Nephron (organoid): Measurements from ENCODE around the gene CUEDC1.

ENCODE experiments used
- H3K27ac Mint-ChIP-seq, 3 experiments: 2 replicates each; pipeline ENCODE4 v1.8.0; 2020; ENCODE audit warnings: mixed read lengths in 3 of 3, mild to moderate bottlenecking in 2 of 3, moderate library complexity in 1 of 3
- H3K27me3 Mint-ChIP-seq: 2 replicates; pipeline ENCODE4 v1.8.0; 2021; ENCODE audit warnings: low read depth, mild to moderate bottlenecking, moderate library complexity, mixed read lengths
- H3K36me3 Mint-ChIP-seq: 2 replicates; pipeline ENCODE4 v1.8.0; 2020; ENCODE audit warnings: low read depth, mixed read lengths
- H3K4me1 Mint-ChIP-seq: 2 replicates; pipeline ENCODE4 v1.8.0; 2020; ENCODE audit warnings: mixed read lengths
- H3K4me3 Mint-ChIP-seq, 3 experiments: 2 replicates each; pipeline ENCODE4 v1.8.0; 2020; ENCODE audit warnings: mild to moderate bottlenecking in 3 of 3, mixed read lengths in 3 of 3, moderate library complexity in 2 of 3
- H3K9me3 Mint-ChIP-seq: 2 replicates; pipeline ENCODE4 v1.8.0; 2020; ENCODE audit warnings: mixed read lengths
- TF ChIP-seq, protein P1 (sequence below), 3 experiments: fragments of 200-600 bp; sonication (generic); IDR thresholded peaks; one replicate each; pipeline ENCODE4 v1.5.0; 2021; ENCODE audit warnings: antibody characterized with exemption in 3 of 3; ENCODE audit not compliant: unreplicated experiment in 3 of 3

Gene CUEDC1

DNA sequence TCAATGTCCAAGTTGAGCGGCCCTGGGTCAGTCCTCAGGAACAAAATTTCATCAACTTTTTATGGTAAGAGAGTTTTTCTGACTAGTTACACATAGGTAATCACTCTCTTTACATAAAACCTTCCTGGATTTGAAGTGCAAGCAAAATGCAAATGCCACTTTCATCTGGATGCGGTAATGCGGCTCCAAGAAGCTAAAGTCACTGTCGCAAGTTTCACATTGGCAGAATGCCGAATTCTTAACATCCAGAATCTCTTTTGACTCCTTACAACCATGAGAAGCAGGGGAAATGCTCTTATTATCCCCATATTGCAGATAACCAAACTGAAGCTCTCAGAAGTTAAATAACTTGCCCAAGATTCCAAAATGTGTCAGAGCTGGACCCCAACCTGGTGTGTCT, 135.3 kb downstream of the CUEDC1 start:
- no peak overlapping the region for H3K27ac Mint-ChIP-seq

DNA sequence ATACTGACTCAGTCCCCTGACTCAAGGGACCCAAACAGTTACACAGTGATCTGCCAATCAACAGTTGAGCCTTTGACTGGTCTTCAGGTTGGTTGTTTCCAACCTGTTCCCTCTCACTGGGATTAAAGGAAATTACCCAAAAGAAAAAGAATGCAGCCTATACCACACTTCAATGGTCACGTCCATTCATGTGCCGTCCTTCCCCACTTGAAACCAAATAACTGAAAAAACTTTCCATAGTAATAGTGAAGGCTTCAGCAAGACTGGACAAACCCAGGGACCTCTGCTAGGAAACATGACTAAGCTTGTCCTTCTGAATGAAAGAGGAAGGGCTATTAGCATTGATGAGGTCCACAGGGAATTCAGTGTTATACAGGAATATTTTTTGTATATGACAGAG, 135.9 kb downstream of the CUEDC1 start:
- Mint-ChIP-seq H3K4me3 (no peak overlapping the region), H3K36me3 (peaks cover 4% of the 10 kb centered on the region), H3K27ac (no peak overlapping the region), H3K27me3 (peaks cover 84% of the 10 kb centered on the region), H3K9me3 (peaks cover 3% of the 10 kb centered on the region), H3K4me1 (peaks cover 9% of the 10 kb centered on the region)
- TF ChIP-seq, protein P1, sequence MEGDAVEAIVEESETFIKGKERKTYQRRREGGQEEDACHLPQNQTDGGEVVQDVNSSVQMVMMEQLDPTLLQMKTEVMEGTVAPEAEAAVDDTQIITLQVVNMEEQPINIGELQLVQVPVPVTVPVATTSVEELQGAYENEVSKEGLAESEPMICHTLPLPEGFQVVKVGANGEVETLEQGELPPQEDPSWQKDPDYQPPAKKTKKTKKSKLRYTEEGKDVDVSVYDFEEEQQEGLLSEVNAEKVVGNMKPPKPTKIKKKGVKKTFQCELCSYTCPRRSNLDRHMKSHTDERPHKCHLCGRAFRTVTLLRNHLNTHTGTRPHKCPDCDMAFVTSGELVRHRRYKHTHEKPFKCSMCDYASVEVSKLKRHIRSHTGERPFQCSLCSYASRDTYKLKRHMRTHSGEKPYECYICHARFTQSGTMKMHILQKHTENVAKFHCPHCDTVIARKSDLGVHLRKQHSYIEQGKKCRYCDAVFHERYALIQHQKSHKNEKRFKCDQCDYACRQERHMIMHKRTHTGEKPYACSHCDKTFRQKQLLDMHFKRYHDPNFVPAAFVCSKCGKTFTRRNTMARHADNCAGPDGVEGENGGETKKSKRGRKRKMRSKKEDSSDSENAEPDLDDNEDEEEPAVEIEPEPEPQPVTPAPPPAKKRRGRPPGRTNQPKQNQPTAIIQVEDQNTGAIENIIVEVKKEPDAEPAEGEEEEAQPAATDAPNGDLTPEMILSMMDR (IDR thresholded peaks at IDR 0.05; ENCODE audit: unreplicated experiment in 3 of 3), result no peak

More for the DNA sequence above, 135.3 kb downstream of the CUEDC1 start:
- Mint-ChIP-seq H3K9me3 (peaks cover 3% of the 10 kb centered on the region), H3K4me3 (no peak overlapping the region), H3K4me1 (peaks cover 9% of the 10 kb centered on the region), H3K27me3 (peaks cover 84% of the 10 kb centered on the region), H3K36me3 (peaks cover 4% of the 10 kb centered on the region)
- TF ChIP-seq, protein P1 (IDR thresholded peaks at IDR 0.05; ENCODE audit: unreplicated experiment in 3 of 3), result no peak

DNA sequence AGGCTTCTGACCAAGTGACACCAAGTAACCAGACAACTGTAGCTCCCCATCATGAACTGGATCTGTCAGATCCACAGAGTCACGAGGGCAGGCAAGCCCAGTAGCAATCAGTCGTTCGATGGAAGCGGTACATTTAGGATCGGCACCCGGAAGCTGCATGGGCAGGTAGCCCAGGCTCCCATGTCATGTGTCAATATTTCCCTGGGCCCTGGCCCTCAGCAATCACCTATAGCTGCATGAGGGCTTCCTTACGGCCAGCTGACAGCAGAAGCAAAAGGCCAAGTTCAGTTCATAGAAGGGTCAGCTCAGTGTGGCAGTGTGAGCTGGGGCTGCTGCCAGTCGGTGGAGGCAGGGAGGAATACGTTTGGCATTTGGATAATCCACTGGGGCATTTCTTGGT, 137.1 kb downstream of the CUEDC1 start:
- Mint-ChIP-seq H3K27ac (no peak overlapping the region), H3K27me3 (peaks cover 82% of the 10 kb centered on the region), H3K36me3 (peaks cover 4% of the 10 kb centered on the region), H3K4me1 (peaks cover 2% of the 10 kb centered on the region), H3K9me3 (peaks cover 3% of the 10 kb centered on the region), H3K4me3 (no peak overlapping the region)
- TF ChIP-seq, protein P1 (IDR thresholded peaks at IDR 0.05; ENCODE audit: unreplicated experiment in 3 of 3), result no peak

DNA sequence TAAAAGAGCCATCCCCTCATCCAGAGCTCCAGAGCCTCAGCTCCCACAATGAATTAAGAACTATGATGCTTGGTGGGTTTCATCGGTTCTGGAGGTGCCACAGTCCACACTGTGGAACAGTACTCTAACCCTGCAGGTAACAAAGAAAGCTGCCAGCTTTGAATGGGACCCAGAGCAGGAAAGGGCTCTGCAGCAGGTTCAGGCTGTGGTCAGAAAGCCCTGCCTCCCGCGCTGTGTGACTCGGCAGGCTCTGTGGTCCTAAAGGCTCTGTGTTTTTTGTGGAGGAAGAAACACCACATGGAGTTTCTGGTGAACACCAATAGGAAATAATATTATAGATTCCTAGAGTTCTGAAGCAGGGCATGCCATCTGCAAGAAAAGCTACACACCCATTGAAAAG, 137.9 kb downstream of the CUEDC1 start:
- Mint-ChIP-seq H3K27me3 (peaks cover 82% of the 10 kb centered on the region), H3K4me3 (no peak overlapping the region), H3K4me1 (no peaks in the 10 kb centered on the region), H3K27ac (no peak overlapping the region), H3K9me3 (peaks cover 3% of the 10 kb centered on the region), H3K36me3 (peaks cover 4% of the 10 kb centered on the region)
- TF ChIP-seq, protein P1 (IDR thresholded peaks at IDR 0.05; ENCODE audit: unreplicated experiment in 3 of 3), result no peak

DNA sequence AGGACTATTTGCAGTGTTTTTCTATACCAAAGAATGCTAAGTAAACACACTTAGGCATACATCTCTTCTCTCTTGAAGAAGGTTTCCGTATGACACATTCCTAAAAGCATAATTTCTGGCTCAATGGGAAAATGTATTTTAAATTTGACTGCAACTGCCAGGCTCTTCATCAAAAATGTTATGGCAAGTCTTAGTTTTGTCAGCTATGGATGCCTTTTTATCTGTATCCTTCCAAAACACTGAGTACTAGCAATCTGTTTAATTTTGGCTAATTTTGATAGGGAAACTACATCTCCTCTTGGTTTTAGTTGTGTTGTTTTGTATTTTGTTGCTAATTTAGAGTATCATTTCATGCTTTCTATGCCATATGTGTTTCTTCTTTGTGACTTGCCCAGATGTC, 140.8 kb downstream of the CUEDC1 start:
- Mint-ChIP-seq H3K4me1 (peaks cover 21% of the 10 kb centered on the region), H3K4me3 (no peak overlapping the region), H3K27ac (no peak overlapping the region), H3K9me3 (peaks cover 3% of the 10 kb centered on the region), H3K27me3 (peaks cover 90% of the 10 kb centered on the region), H3K36me3 (peaks cover 4% of the 10 kb centered on the region)
- TF ChIP-seq, protein P1 (IDR thresholded peaks at IDR 0.05; ENCODE audit: unreplicated experiment in 3 of 3), result no peak

DNA sequence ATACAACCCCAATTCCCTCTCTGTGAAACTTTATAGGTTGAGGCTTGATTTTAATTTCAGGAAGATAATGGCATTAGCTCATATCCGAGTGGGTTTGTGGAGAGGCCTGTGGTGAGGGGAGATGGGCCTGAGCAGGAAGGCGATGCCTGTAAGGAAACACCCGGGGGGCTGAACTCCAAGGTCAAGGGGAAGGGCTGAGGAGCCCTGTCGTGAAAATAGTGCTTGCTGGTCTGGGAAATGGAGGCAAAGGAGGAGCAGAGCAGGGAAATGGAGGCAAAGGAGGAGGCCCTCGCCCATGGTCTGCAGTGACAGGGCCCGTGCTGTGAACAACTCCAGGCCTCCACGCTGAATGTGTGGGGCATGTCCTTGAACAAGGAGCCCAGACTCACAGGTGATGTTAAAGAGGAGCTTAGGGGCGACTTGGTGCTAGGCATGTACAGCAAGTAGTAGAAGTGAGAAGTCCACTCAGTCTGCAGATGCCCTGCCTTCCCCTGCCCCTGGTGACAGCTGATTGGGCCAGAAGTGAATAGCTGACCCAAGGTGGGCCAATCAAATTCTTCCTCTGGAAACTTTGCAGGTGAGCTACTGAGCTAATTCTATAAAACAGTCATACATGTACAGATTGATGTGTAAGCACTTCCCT, 143.5 kb downstream of the CUEDC1 start:
- H3K4me3 Mint-ChIP-seq, result peak overlapping the region in 2 of 3 experiments; percentile 25 to 27
- peak overlapping the region in 2 of 3 experiments; percentile 45 to 91 for H3K27ac Mint-ChIP-seq
- H3K36me3 Mint-ChIP-seq, result peaks cover 4% of the 10 kb centered on the region
- peaks cover 85% of the 10 kb centered on the region for H3K27me3 Mint-ChIP-seq
- peaks cover 27% of the 10 kb centered on the region for H3K4me1 Mint-ChIP-seq
- H3K9me3 Mint-ChIP-seq, result peaks cover 3% of the 10 kb centered on the region
- TF ChIP-seq, protein P1 (IDR thresholded peaks at IDR 0.05; ENCODE audit: unreplicated experiment in 3 of 3), result no peak
